GM21528 (cell line): ENCODE data around the gene GMPR.
"Not testable (repeated sequence)": the region's sequence is repeated elsewhere in the genome, so short reads cannot be mapped to it uniquely, and the experiment has no call there.

Experiments used
- ATAC-seq: cut with Tn5 transposase; IDR thresholded peaks from one replicate; pipeline ENCODE4 v1.9.1; 2021; ENCODE audit warnings: mild to moderate bottlenecking, moderate library complexity; ENCODE audit not compliant: unreplicated experiment, low FRiP score

GMPR gene

DNA sequence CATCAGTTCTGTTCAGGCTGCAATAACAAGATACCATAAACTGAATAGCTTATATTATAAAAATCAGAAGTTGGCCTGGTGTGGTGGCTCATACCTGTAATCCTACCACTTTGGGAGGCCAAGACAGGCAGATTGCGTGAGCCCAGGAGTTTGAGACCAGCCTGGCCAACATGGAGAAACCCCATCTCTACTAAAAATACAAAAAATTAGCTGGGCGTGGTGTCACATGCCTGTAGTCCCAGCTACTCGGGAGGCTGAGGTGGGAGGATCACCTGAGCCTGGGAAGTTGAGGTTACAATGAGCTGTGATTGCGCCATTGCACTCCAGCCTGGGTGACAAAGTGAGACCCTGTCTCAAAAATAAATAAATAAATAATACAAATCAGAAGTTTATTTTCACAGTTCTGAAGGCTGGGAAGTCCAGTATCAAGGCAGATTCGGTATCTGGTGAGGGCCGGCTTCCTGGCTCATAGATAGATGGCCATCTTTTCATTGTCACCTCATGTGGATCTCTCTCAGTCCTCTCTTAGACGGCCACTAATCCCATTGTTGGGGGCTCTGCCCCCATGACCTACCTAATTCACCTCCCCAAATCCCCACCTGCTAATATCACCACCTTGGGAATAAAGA lies 31.2 kb downstream of the GMPR start:
- not testable (repeated sequence) for ATAC-seq

DNA sequence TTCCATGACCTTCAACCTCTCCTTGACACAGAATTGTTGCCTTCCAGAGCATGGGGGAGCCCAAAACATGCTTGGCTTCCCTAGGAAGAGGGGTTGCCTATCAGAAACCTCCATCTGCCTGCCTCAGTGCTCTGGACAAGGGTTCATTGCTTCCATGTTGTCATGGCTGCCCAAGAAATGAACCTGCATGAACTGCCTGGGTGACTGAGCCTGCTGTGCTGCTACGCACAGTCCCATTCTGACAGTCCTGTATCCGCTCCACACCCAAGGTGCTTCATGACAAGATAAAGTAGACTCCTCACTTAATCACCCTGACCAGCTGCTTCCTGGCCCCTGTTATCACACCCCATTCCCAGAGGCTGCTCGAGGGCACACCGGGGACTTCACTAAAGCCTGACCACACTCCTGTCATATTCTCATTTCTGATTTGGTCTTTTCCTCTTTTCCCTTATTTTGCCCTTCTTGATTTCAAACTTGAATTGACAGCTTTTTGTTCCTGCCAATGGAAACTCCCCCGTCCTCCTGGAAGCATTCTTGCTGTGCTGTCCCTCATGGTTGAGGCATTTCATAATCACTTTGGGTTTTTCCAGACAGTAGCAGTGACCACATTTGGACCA lies 31.9 kb downstream of the GMPR start:
- no peak for ATAC-seq

DNA sequence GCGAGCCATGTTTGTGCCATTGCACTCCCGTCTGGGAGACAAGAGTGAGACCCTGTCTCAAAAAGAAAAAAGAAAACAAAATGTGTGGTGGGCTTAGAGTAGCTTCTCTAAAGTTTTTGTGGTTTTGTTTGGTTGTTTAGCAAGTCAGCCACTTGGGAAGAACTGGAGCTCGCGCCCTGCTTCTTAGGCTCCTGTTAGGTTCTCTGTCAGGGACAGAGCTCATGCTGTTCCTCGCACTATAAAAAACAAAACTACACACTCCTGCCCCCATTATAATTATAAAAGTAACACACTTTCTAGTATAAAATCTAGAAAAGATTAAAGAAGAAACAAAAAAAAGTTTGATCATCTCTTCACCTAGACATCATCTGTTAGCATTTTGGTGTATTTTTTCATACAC lies 33.0 kb downstream of the GMPR start:
- no peak for ATAC-seq

DNA sequence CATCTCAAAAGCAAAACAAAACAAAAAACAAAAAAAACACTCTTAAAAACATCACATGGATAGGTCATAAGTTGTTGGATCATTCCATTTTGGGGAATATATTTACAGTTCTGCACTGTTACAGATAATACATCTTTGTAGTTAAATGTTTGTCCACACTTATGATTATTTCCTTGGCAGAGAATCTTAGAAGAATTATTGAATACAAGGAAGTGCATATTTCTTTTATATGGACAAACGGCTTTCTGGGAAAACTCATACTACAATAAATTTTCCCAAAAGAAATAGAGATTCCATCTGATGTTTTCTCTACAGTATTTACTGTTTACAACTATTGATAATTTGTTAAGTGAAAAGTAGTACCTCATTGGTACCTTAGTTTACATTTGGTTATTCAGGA lies 33.8 kb downstream of the GMPR start:
- ATAC-seq: no peak

DNA sequence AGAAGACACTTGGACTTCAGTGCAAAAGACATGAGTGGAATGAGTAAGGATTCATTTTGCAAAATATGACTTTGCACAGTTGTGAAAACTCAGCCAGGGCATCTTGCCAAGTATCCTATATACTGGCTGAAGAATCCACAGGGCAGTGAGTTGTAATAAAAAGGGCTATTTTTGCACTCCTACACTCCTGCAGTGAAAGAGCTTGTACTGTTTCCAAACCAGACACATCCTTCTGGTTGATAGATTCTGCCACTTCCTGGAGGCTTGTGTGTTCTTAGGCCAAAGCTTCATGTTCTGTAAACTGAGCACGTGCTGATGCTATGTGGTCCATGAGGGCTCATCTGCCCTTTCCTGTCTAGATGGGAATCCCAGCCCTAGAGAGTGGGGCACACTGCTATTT lies 34.9 kb downstream of the GMPR start:
- no peak for ATAC-seq

DNA sequence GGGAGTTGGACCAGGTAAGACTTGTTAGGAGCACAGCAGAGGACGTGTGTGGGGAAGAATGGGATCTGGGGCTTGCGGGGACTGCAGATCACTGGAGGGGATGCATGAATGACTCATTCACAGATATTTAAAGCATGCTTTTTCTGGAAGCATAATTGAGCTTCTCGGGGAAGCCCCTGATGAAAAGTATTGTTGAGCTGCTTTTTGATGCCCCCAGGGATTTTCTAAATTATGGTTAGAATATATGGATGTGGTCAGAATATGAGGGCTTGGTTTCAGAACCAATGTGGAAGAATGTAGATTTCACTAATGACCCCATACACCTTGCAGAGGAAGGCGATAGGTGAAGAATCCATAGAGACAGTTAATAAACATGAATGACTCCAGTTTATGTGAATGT lies 36.1 kb downstream of the GMPR start:
- no peak for ATAC-seq

DNA sequence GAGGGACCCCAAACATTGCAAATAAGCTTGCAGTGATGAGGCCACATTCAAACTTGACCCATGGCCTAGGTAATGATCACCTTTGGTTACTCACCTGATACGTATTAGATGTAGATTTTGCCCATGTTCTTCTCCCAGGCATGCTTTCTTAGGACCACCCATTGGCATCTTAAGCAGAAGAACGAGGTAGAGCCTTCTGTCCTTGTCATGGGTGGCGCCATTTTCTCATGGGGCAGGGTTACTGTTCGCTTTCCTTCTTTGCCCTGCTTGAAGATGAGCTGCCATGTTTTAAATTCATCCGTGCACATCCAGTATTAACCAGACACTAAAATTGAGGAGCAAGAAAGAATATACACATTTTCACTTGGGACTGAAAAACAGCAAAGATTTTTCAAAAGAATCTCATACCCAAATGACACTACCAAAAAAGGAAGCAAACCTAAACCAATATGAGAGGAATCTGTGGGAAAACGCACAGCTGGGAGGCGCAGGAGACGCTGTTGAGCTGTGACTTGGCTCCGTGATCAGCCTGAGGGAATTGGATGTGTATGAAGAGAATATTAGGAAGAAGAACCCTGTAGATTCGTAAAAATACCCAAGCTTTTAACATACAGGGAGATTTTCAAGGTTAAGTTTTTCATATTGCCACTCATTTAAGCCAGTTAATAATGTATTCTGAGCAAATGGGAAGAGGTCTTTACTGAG lies 36.6 kb downstream of the GMPR start:
- no peak for ATAC-seq

DNA sequence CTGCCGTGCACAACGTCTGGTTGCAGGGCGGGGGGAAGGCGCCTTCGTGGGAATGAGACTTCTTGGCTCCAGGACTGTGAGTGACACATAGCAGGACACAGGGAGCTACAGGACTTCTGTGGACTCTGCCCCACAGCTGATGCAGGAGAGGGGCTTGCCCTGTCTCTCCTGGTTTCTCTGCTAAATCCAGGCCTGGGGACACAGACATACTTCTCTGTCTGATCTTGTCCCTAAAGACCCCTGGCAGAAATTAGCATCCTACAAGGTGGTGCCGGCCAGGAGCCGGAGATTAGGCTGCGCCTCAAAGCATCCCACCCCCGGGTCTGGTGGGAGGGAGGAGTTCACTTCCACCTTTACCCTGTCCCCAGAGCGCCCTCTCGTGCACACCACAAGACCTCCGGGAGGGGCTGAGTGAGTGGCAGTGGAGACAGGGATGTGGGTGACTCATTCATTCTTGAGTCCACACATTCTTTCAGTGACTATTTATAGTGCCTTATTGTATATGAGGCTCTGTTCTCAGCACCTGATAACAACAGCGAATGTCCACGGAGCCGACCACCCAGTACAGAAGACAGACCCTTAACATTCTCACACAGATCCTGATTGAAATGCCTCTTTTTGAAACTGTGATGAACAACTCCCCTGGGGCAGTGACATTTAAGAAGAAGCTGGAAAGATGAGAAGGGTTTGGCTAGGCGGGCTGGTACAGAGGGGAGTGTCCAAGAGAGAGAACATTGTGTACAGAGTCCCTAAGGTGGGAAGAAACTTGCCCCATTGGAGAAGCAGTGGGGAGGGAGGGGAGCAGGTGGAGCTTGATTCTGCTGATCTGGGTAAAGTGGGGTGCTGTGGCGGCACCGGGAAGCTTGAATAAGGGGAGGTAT lies 39.0 kb downstream of the GMPR start:
- ATAC-seq: no peak

DNA sequence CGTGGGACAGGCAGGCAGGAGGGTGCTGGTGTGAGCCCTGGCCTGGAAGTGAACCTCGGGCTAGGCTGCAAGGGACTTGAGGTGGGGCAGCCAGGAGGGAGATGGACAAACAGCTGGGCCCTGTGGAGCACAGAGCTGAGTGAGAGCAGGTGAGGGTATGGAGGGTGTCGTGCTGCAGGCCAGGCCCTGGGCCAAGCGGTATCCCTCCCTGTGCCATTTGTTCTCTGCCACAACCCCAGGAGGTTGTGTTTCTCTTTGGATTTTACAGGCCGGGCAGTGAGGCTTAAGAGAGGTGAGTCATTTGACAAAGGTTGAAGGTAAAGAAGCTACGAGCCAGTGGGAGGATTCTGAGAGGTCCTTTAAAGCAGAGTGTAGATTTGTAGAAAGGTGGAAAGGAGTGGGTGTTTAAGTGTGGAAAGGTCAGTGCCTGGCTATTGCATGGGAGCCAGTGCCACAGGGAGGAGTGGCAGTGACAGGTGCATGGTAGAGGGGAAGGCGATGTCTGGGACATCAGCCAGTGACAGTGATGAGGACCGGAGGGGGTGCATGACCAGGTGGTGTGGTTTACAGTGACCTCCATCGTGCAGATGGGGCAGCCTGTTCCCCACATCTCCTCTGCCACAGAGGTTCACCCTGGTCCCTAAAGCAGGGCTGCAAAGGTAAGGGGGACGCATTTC lies 39.8 kb downstream of the GMPR start:
- ATAC-seq: no peak

DNA sequence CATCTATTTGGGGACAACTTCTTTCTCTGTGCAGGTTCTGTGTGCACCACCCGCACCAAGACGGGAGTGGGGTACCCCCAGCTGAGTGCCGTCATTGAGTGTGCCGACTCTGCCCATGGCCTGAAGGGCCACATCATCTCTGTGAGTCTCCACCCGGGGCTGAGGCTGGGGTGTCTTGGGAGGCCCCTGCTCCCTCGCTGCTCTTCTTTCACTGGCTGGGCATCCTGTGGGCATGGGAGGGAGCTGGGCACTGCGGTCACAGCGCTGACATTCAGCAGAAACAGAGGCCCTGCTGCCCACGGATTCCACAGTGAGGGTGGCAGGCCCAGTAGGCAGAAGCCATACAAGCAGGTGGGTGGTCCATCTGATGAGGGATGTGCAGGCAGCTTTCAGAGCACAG lies 40.4 kb downstream of the GMPR start:
- no peak for ATAC-seq

DNA sequence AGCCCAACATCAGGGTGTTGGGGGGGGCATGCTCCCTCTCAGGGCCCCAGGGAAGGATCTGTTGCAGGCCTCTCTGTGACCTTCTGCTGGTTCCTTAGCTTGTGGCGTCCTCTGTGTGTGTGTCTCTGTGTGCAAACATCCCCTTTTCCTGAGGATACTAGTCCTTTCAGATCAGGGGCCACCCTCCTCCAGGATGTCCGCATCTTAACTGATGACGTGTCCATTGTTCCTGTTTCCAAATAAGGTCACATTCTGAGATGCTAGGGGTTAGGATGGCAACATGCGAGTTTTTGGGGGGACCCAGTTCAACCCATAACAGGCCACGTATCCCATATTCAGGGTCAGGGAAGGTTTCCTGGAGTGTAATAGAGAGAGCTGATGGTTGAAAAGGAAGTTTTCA lies 40.9 kb downstream of the GMPR start:
- ATAC-seq: no peak

DNA sequence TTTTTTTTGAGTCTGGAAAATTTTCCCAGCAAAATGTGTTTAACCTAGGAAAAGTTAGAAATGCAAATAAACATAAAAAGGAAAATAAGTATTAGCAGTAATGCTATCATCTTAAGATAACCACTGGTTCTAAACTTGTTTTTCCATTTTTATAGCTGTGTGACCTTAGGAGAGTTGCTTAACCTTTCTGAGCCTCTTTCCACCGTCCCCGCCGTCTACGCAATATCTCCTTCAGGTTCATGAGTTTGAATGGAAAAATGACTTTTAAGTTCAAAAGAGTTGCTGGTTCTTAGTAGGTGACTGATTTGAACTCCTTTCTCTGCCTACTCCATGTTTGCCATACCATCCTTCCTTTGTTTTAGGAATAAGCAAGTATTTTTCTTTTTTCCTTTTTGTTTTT lies 44.0 kb downstream of the GMPR start:
- ATAC-seq: no peak

DNA sequence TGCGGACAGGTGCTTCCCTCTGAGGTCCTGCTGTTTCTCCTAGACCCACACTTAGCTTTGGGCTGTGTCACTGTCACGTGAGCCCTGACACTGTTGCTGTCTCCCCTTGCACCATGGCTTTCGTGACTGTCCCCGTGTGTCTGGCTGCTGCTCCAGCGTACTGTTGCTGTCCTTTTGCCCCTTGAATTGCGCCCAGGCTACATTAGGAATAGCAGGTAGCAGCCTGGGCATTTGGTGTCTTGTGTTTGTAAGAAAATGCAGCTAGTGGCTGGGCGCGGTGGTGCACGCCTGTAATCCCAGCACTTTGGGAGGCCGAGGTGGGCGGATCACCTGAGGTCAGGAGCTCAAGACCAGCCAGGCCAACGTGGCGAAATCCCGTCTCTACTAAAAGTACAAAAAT lies 46.1 kb downstream of the GMPR start:
- no peak for ATAC-seq

DNA sequence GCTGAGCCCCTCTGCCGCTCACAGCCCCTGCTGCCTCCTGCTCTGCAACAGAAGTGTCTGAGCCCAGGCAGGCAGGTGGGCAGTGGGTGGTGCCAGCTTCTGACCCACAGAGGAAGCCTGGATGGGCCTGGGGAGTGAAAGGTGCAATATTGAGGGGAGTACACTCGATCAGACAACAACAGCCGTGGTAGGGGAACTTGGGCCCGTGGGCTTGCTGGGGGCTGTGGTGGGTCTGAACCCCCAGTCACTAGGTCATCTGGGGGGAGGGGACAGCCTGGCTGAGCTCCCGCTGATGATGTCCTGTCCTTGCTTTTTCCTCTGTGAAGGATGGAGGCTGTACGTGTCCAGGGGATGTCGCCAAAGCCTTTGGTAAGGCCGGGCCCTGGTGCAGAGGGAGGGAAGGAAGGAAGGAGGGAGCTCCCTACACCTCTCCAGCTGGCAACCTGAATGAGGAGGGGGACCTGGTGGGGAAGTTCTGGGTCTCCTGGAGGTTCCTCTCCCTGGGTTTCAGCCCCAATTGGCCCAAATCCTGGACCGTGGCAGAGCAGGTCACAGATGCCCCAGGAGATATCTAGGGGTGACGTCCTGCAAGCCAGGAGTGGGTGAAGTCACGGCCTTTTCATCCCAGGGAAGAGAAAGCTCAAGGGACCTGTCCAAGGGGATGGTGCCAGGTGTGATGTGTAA lies 47.2 kb downstream of the GMPR start:
- no peak for ATAC-seq

DNA sequence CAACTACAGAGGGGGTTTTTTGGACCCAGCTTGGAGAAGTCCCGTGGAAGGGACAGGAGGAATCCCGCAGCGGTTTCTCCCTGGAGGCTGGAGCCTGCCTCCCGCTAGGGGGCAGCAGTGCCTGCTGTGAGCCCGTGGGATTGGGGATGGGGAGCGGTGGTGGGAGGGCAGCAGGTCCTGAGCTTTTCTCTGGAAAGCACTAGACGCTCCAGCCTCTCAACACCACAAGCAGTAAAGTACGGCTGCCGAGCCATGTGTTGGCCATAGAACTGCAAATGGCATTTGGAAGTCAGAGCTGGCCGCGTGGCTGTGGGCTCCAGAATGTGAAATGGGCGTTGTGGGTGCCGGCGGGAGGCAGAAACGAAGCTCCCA lies 47.8 kb downstream of the GMPR start:
- ATAC-seq: no peak

DNA sequence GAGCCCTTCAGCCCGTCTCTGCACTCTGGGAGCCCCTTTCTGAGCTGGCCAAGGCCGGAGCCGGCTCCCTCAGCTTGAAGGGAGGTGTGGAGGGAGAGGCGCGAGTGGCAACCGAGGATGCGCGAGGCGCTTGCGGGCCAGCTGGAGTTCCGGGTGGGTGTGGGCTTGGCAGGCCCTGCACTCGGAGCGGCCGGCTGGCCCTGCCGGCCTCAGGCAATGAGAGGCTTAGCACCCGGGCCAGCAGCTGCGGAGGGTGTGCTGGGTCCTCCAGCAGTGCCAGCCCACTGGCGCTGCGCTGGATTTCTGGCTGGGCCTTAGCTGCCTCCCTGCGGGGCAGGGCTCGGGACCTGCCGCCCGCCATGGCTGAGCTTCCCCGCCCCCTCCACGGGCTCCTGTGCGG lies 49.8 kb downstream of the GMPR start:
- no peak for ATAC-seq

DNA sequence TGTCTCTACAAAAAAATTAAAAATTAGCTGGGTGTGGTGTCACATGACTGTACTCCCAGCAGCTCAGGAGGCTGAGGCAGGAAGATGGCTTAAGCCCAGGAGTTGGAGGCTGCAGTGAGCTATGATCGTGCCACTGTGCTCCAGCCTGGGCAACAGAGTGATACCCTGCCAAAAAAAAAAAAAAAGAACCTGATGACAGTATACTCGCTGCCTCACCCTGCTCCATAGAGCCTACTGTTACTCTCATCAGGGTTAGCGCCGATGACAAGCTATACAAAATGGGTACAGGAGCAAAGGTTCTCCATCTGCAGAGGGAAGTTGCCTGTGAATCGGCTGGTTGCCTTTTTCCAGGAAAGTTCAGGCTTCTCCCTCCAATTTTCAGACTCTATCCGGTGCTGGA lies 53.4 kb downstream of the GMPR start:
- no peak for ATAC-seq

DNA sequence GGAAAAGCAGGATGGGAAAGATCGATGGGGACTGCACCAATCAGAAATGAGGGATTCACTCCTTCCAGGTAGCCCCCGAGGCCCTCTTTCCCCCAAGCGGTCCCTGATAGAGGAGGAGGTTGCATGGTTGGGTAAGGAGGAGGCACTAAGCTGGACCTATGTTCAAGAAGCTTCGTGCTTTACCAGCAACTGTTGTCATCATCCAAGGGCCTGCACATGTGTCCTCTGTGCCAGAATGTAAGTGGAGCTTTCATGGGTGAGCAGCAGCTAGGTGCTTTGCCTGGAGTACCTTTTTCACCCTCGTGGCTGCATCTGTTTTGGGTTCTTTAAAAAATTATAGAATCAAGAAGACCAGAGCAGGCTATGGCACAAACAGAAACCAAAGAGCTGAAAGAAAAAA lies 54.0 kb downstream of the GMPR start:
- ATAC-seq: no peak

DNA sequence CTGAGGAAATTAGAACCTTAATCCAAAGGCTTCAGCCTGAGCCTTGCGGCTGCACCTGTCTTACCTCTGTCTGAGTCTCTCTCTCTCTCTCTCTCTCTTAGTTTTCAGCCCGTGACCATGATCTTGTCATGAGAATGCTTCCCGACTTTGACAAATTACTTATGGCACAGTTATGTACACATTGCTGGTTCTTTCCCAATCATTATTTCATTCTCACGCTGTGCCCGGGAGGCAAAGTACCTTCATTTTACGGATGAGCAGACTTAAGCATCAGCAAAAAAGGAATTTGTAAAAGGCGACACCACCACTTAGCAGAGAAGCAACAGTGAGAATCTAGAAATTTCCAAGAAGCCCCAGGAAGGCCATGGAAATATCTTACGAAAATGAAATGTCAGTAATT lies 54.6 kb downstream of the GMPR start:
- ATAC-seq: no peak

DNA sequence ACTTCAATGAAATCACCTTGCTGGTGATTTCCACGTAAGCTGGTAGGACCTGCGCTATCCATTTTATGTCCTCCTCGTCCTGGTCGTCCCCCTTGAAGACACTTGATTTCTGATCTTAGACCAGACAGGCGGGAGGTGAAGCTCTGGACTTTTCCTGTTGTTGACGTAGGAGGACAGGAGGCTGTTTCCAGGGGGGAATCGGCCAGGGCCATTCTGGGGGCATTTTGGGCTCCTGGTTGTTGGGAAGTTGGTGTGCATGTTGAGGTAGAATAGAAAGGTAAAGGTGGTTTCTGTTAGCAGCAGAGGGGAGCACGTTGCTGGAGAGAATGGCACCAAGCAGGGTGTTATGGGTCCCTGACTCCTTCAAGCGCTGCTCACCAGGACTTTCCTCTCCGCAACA lies 56.0 kb downstream of the GMPR start:
- no peak for ATAC-seq
